GM19328 (cell line): ENCODE results near the gene ATXN1.
"Not testable (repeated sequence)": the region's sequence is repeated elsewhere in the genome, so short reads cannot be mapped to it uniquely, and the experiment has no call there.

Experiments
- ATAC-seq: cut with Tn5 transposase; IDR thresholded peaks from one replicate; pipeline ENCODE4 v1.9.1; 2021; ENCODE audit warnings: mild to moderate bottlenecking, moderate library complexity; ENCODE audit not compliant: unreplicated experiment

The ATXN1 gene

DNA sequence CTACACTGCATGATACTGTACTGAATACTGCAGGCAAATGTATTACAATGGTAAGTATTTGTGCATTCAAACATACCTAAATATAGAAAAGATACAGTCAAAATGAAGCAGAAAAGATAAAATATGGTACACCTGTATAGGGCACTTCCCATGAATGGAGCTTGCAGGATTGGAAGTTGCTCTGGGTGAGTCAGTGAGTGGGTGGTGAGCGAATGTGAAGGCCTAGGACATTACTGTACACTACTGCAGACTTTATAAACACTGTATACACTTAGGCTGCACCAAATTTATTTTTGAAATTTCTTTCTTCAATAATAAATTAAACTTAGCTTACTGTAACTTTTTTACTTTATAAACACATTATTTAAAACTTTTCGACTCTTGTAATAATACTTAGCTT, 213.1 kb downstream of the ATXN1 start:
- ATAC-seq = no peak

GRCh38 chr6:16547587-16547986, 213.7 kb downstream of the ATXN1 start:
- ATAC-seq = no peak

DNA sequence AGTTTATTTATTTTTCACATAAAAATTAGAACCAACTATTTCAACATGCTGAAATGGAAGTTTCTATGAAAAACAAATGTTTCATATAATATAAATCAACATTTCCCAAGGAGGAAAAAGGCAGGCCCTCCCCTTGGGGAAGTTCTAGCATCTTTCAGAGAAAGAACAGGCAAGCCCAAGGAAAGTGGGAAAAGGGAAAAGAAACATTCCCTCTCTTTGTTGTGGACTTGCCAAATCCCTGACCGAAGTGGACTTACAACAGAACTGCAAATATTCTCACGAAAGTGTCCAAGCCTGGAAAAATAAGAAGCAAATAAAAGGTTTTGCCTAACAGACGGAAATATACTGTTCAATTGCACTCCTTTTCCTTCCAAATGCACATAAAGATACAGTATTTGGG, 214.4 kb downstream of the ATXN1 start:
- ATAC-seq = no peak

DNA sequence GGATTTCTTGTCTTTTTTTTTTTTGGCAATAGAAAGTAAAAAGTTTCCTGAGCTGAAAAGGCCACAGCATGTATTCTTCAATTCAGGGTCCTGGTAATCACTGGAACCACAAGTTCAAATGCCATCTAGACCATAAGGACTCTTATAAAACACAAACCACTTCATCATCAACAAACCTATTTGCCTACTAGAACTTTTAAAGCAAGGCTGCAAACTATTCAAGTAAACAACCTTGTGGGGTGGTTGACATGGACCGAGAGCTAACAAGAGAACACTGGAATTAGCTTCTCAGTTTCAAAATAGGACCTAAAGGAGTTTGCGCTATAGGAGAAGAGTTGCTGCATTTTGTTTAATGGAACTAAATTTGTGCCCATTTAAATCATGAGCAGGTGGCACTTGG, 215.9 kb downstream of the ATXN1 start:
- ATAC-seq = no peak

DNA sequence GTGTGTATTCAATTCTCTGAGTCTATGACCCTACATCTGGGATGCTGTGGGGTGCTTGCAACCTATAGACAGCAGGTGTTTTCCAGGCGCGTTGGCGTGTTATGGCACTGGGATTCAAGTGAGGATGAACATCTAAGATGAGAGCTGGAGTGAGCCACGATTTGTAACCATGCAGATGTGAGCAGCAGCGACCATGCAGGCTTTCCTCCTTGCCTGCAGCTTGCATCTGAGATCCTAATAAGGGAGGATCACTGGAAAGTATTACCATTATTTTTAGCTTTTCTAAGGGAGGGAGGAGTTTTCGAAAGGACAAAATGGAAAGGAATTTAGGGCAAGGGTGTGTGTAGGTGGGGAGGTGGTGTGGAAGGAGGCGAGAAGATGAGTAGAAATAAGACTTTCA, 216.7 kb downstream of the ATXN1 start:
- no peak for ATAC-seq

DNA sequence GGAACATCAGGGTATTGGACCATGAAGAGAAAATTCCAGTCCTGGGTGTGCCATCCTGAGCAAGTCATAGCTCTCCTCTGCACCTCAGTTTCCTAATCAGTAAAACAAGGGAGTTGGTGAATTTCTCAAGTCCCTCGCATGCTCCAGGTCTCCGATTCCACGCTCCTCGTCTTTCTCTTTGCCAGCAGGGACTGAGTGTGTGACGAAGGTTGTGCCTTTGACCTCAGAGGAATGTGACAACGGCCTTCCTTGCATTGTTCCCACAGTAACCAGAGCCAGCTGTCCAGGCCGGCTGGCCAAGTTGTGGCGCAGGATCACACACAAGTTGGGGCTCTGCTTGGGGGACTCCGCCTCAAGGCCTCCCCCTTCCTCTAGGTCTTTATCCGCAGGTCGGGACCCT, 217.3 kb downstream of the ATXN1 start:
- no peak for ATAC-seq

DNA sequence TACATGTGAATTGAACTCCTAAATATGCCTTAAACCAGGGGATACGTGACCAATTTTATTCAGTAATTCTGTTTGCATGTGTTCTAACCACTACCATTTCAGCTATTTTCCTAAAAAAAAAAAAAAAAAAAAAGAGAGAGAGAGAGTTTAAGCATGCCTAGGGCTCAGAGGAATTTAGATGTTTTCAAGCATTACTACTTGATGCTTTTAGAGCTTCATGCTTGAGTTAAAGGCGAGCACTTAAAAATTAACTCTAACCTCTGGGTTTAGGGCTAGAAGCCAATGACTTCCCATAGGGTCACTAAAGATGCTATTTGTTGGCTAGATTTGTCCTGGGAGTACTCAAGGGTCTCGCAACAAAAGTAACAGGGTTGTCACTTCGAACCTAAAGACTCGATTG, 217.7 kb downstream of the ATXN1 start:
- ATAC-seq = no peak

DNA sequence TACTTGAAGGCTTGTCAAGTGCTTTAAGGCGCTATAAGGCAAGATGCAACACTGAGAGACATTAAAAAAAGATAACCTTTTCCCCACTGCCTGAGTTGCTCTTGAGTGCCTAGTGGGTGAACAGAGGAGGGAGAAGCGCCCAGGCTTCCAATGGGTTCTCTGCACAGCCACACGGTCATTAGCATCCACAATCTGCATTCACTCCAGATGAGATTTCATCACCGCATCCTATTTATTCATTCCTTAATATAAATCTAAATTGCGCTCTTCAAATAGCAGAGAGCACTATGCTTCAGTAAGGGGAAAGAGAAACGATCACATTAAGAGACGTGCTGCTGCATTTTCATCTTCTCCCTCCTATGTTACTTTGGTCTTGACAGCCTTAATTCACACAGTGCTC, 219.2 kb downstream of the ATXN1 start:
- ATAC-seq = no peak

- ATAC-seq = peak; percentile 64
These were observed 220.2 kb downstream of the ATXN1 start for GRCh38 chr6:16540804-16541752.

DNA sequence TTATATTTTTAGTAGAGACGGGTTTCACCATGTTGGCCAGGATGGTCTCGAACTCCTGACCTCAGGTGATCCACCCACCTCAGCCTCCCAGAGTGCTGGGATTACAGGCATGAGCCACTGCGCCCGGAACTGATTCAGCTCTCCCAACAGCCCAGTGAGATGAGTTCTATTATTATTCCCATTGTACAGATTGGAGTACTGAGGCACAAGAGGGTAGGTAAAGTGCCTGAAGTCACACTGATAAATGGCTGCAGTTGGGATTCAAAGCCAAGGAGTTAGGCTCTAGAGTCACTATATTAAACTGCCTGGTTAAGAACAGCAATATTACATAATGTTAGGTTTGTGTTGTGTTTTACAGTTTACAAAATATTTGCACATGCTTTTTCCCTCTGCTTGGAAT, 220.9 kb downstream of the ATXN1 start:
- not testable (repeated sequence) for ATAC-seq

GRCh38 chr6:16539086-16539931, 222.0 kb downstream of the ATXN1 start:
- no peak for ATAC-seq

DNA sequence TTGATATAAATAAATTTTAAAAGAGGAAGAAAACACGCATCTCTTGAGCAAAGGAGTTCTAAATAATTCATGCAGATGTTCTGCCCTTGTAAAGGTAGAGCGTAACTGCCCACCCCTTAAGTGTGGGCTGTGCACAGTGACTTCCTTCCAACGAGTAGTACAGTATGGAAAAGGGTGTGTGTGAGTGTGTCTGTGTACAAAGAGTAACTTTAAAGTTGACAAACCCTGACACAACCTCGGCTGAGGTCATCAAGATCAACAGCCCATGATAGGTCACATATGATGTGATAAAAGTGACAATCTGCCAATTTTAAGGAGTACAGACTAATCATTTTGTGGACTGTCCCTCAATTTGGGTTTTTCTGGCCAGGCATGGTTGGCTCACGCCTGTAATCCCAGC, 225.7 kb downstream of the ATXN1 start:
- no peak for ATAC-seq

DNA sequence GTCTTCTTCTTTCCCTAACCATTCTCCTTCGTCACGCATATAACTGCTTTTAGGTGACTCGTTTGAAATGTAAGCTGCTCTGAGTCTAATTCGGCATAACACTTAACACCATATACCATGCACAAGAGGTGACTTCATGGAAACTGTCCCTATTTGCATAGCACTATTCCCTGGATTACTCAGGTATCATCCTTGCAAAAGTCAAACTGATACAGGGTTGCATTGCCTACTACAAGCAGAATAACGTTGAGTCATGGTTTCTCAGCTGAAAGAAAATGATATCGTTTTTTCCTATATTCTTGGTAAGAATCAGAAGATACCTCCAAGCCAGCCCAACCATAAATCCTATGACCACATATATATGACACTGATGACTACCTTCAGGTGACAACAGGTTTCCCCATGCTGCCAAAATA, 227.5 kb downstream of the ATXN1 start:
- ATAC-seq = no peak

GRCh38 chr6:16533210-16533609, 228.1 kb downstream of the ATXN1 start:
- ATAC-seq = no peak

DNA sequence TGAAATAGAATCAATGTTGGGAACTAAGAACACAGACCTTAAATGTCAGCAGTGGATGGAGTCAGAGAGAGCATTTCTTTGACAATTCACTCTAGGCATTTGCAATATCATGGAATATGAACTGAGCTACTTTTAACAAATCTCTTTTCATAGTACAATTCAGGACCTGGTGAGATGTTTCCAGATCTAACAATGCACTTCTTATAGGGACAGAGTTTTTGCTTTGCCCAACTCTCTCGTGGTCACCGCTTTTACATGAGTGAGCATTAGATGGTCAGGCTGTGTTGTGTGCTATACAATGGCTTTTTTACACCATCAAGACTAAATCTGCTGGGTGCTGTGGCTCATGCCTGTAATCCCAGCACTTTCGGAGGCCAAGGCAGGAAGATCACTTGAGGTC, 233.6 kb downstream of the ATXN1 start:
- no peak for ATAC-seq

- ATAC-seq = no peak
These were observed 236.9 kb downstream of the ATXN1 start for GRCh38 chr6:16524380-16524707.

DNA sequence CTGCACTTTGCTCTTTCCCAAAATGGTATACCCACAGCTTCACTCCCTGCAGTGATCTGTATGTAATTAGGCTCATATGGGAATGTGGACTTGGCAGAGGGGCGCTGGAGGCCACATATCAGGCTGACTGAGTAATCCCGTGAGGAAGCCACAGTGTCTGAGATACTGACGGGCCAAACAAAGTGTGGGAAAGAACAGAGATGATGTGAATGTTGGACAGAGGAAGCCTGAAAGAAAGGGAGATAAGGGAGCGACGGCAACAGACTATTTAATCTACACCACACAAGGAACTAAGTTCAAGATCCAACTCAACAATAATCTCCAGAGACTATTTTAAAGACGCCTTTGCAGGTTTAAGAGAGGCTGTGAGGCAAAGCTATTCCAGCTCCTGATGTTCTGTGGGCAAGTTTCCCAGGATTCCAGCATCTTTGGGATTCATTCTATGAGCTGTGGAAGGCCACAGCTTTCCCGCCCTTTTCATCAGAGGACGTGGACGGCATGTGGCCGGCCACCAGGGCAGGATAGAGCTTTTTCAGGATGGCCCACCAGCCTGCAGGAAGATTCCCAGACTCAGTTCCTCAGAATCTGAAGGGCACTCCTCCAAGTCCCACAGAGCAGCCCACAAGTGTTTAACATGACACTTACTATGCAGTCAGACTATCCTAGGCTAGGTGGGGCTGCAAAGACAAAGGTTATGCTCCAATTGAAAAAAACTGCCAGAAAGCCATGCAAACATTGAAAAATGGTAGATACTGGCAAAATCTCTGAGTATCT, 237.5 kb downstream of the ATXN1 start:
- ATAC-seq = no peak

- ATAC-seq = no peak
These were observed 238.3 kb downstream of the ATXN1 start for GRCh38 chr6:16522937-16523336.

DNA sequence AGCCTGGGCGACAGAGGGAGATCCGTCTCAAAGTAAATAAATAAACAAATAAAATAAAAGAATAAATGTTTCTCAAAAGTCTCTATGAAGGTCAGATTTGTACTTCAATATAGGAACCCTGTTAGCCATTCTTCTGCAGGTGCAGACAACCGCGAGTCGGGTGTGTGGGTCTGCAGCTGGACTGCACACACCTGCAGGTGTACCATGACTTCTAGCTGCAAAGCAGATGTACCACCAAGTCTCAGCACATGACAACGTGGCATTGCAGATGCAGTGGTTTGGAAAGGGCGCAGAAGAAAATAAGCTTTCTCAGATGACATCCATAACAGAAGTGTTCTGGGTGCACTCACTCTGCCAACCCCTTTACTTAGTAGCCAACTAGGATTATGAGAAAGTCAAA, 239.7 kb downstream of the ATXN1 start:
- ATAC-seq = no peak

DNA sequence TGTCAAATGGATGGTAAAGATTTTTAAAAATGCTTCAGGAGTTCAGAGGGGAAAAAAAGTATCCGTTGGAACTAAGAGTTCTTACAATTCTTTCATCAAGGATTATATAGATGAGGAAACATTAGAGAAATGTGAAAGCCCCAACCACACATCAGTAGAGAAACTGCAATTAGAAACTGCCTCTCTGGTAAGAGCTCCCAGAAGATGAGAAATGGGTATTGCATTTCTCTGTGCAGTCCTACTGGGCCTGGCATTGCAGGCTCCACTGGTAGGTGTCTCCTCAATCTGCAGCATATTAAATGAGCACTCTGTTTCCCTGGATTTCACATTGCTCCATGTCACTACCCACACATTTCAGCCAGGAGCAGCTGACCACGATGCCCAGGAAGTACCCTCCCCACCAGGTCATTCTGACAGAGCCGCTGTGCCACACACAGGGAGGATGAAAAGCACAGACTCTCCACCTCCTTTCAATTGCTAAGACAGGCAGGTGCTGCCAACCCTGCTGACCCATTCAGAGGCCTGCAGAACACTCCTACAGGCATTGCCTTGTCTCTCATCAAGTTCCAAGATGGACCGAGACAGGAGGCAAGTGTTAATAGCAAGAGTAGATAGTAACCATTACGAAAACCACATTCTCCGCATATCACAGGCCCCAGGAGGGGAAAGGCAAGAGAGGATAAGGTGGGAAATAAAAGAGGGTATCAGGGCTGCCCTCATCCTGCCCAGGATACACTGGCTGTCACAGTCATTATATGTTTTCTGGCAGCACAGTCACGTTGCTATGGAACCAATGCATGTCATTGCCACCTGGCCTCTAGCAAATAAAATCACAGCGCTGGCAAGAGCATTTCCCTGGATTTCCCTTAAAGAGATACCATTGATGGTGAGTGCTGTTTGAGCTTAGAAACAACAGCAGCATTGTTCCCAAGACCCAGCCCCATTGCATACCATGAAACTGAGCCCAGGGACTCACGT, 241.7 kb downstream of the ATXN1 start:
- no peak for ATAC-seq
